OCI-LY3 (cell line): ENCODE data around the gene OTUD7B.

Experiments used
- H2AFZ ChIP-seq: fragments of 200-600, 300-600 bp; shearing (Covaris generic); 2 replicates; pipeline ENCODE4 v1.6.0; 2014; ENCODE audit warnings: antibody characterized with exemption, low read depth, low read length
- H3K27ac ChIP-seq: fragments of 200-600, 300-600 bp; sonication (generic); 2 replicates; pipeline ENCODE4 v1.5.1; 2014; ENCODE audit warnings: mild to moderate bottlenecking, low read length, moderate library complexity, mixed read lengths
- H3K27me3 ChIP-seq: fragments of 200-600, 300-600 bp; sonication (generic); 2 replicates; pipeline ENCODE4 v1.6.1; 2014; ENCODE audit warnings: low read depth, low read length, mixed read lengths
- H3K36me3 ChIP-seq: fragments of 200-600, 300-600 bp; sonication (generic); replicated peaks from 2 replicates; pipeline ENCODE3; 2014; ENCODE audit warnings: low read depth, low read length, mixed read lengths
- H3K4me1 ChIP-seq: fragments of 300-600, 200-600 bp; sonication (generic); 2 replicates; pipeline ENCODE4 v1.6.1; 2014; ENCODE audit warnings: low read length, mixed read lengths
- H3K4me2 ChIP-seq: fragments of 200-600, 300-600 bp; sonication (generic); 2 replicates; pipeline ENCODE4 v1.6.1; 2014; ENCODE audit warnings: low read length, mixed read lengths
- H3K4me3 ChIP-seq: fragments of 300-600, 200-600 bp; sonication (generic); 2 replicates; pipeline ENCODE4 v1.5.1; 2014; ENCODE audit warnings: antibody characterized with exemption, mild to moderate bottlenecking, low read length, moderate library complexity
- H3K79me2 ChIP-seq: fragments of 300-600, 200-600 bp; shearing (Covaris generic); 2 replicates; pipeline ENCODE4 v1.6.1; 2014; ENCODE audit warnings: mild to moderate bottlenecking, low read length, mixed read lengths
- H3K9ac ChIP-seq: fragments of 300-600, 200-600 bp; shearing (Covaris generic); 2 replicates; pipeline ENCODE4 v1.6.0; 2014; ENCODE audit warnings: mild to moderate bottlenecking, low read length, moderate library complexity
- H3K9me3 ChIP-seq: fragments of 200-600, 300-600 bp; shearing (Covaris generic); 2 replicates; pipeline ENCODE4 v1.6.1; 2014; ENCODE audit warnings: low read length, mixed read lengths; ENCODE audit not compliant: insufficient read depth
- H4K20me1 ChIP-seq: fragments of 200-600, 300-600 bp; sonication (generic); 2 replicates; pipeline ENCODE4 v1.6.1; 2016; ENCODE audit warnings: low read length, mixed read lengths; ENCODE audit not compliant: insufficient read depth
- CTCF ChIP-seq: fragments of 200-600, 300-600 bp; sonication (generic); IDR thresholded peaks from 2 replicates; pipeline ENCODE4 v1.5.1; 2014; ENCODE audit warnings: antibody characterized with exemption, low read length, low read depth
- EZH2phosphoT487 ChIP-seq: fragments of 200-600 bp; shearing (Covaris generic); IDR thresholded peaks from 2 replicates; pipeline ENCODE4 v1.6.1; 2018; ENCODE audit warnings: antibody characterized with exemption, mixed run types, low read depth

Gene OTUD7B

GRCh38 chr1:149967041-149967440 is 43.5 kb downstream of the OTUD7B start:
- no peaks in the 10 kb centered on the region for H3K79me2 ChIP-seq
- peaks cover 17% of the 10 kb centered on the region for H3K36me3 ChIP-seq
- H3K4me1 ChIP-seq = no peaks in the 10 kb centered on the region
- H2AFZ ChIP-seq = no peak overlapping the region
- no peaks in the 10 kb centered on the region for H3K27me3 ChIP-seq
- H3K9me3 ChIP-seq = no peaks in the 10 kb centered on the region
- H3K4me3 ChIP-seq = no peak overlapping the region
- TF ChIP-seq CTCF (no peak), EZH2phosphoT487 (no peak)
- no peak overlapping the region for H3K9ac ChIP-seq
- no peak overlapping the region for H3K27ac ChIP-seq
- H3K4me2 ChIP-seq = no peak overlapping the region
- H4K20me1 ChIP-seq = no peaks in the 10 kb centered on the region

GRCh38 chr1:149966405-149966804 is 44.1 kb downstream of the OTUD7B start:
- H3K36me3 ChIP-seq = peaks cover 17% of the 10 kb centered on the region
- H3K79me2 ChIP-seq = no peaks in the 10 kb centered on the region
- H4K20me1 ChIP-seq = no peaks in the 10 kb centered on the region
- no peak for TF ChIP-seq EZH2phosphoT487
- no peak for TF ChIP-seq CTCF
- H3K9ac ChIP-seq = no peak overlapping the region
- H3K4me3 ChIP-seq = no peak overlapping the region
- H3K27me3 ChIP-seq = no peaks in the 10 kb centered on the region
- H3K4me1 ChIP-seq = no peaks in the 10 kb centered on the region
- H3K9me3 ChIP-seq = no peaks in the 10 kb centered on the region
- no peak overlapping the region for H3K4me2 ChIP-seq
- no peak overlapping the region for H3K27ac ChIP-seq
- H2AFZ ChIP-seq = no peak overlapping the region

DNA sequence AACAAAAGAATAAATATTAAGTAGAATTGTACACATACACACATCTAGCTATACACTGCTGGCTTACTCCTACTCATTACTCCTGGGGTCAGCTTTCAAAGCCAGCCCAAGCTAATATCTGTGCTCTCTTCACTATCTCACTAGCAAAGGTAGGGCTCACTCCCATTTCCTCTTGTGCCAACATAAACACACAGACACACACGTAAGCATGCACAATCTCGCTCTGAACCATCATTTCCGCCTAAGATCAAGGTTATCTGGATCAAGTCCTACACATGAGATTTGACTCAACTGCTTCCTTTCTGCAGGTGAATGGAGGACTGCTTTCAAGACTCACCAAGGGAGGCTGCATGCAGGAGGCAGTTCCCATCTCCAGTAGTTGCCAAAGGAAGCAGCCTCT is 45.1 kb downstream of the OTUD7B start:
- Histone ChIP-seq H3K9ac (no peak overlapping the region), H3K4me1 (no peaks in the 10 kb centered on the region), H4K20me1 (no peaks in the 10 kb centered on the region), H3K79me2 (no peaks in the 10 kb centered on the region), H3K36me3 (peaks cover 17% of the 10 kb centered on the region), H3K4me3 (no peak overlapping the region), H3K27ac (no peak overlapping the region), H3K9me3 (no peaks in the 10 kb centered on the region), H2AFZ (no peak overlapping the region), H3K4me2 (no peak overlapping the region), H3K27me3 (no peaks in the 10 kb centered on the region)
- TF ChIP-seq EZH2phosphoT487 (no peak), CTCF (no peak)

DNA sequence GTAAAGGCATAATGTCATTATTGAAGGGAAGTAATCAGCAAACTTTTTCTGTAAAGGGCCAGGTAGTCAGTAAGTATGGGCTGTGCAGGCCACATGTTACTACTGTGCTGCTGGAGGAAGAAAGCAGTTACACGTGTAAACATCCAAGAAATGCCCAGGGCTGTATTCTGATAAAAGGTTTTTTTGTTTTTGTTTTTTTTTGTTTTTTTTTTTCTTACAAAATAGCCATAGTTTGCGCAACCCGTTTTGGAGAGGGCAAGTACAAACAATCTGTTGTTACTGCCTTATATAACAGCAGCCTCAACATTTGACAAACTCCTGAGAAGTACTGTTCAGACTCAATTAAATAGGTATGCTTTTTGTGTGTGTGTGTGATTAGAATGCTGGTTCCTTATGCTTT is 47.2 kb downstream of the OTUD7B start:
- H3K36me3 ChIP-seq = peaks cover 22% of the 10 kb centered on the region
- H3K4me3 ChIP-seq = no peak overlapping the region
- no peaks in the 10 kb centered on the region for H3K79me2 ChIP-seq
- H3K9ac ChIP-seq = no peak overlapping the region
- no peaks in the 10 kb centered on the region for H4K20me1 ChIP-seq
- TF ChIP-seq CTCF (no peak), EZH2phosphoT487 (no peak)
- H2AFZ ChIP-seq = no peak overlapping the region
- H3K27me3 ChIP-seq = no peaks in the 10 kb centered on the region
- H3K27ac ChIP-seq = no peak overlapping the region
- no peak overlapping the region for H3K4me2 ChIP-seq
- H3K9me3 ChIP-seq = no peaks in the 10 kb centered on the region
- H3K4me1 ChIP-seq = no peaks in the 10 kb centered on the region
